ENCODE measurements around the gene CBY2. TPM values are rescaled to one million over a fixed set of nuclear protein-coding genes. Genes with fewer than 3 reads are reported as not detected.

CBY2 gene
- total RNA-seq, 2 experiments from 2014 or later = not detected

- intact Hi-C loops (cut with DNase I, micrococcal nuclease) = no loop called here
- H3K4me3 Mint-ChIP-seq = no peak overlapping the region
- no peaks in the 10 kb centered on the region for H3K36me3 ChIP-seq (ENCODE audit: insufficient read depth, low read length)
- ATAC-seq (ENCODE audit: poor library complexity) (no peak), DNase-seq (no peak)
- no peaks in the 10 kb centered on the region for H3K9me3 Mint-ChIP-seq
- POLR2A ChIA-PET = no interaction called here
- H3K27me3 ChIP-seq (ENCODE audit: control insufficient read depth in 1 of 2, insufficient read depth in 2 of 2, low read length in 2 of 2) = no peaks in the 10 kb centered on the region
- no peak for TF ChIP-seq CTCF (IDR thresholded peaks at IDR 0.05)
- H3K4me1 ChIP-seq (ENCODE audit: insufficient read depth, low read length) = no peaks in the 10 kb centered on the region
- CTCF ChIA-PET = no interaction called here
- no peaks in the 10 kb centered on the region for H3K36me3 Mint-ChIP-seq (ENCODE audit: low read depth)
- no peaks in the 10 kb centered on the region for H3K9me3 ChIP-seq (ENCODE audit: control insufficient read depth in 1 of 2, insufficient read depth in 1 of 2, low read length in 2 of 2)
- no peaks in the 10 kb centered on the region for H3K27me3 Mint-ChIP-seq
- H3K27ac ChIP-seq (ENCODE audit: low read depth in 1 of 2, low read length in 2 of 2) = no peak overlapping the region
- no peak overlapping the region for H3K27ac Mint-ChIP-seq
- no peaks in the 10 kb centered on the region for H3K4me1 Mint-ChIP-seq (ENCODE audit: low read depth)
- H3K4me3 ChIP-seq (ENCODE audit: low read length) = no peak overlapping the region
Measured at GRCh38 chr13:45742985-45743384, 40.9 kb downstream of the CBY2 start.

- Histone ChIP-seq H3K27me3 (ENCODE audit: control insufficient read depth in 1 of 2, insufficient read depth in 2 of 2, low read length in 2 of 2) (no peaks in the 10 kb centered on the region), H3K4me1 (ENCODE audit: insufficient read depth, low read length) (no peaks in the 10 kb centered on the region), H3K36me3 (ENCODE audit: insufficient read depth, low read length) (no peaks in the 10 kb centered on the region), H3K27ac (ENCODE audit: low read depth in 1 of 2, low read length in 2 of 2) (no peak overlapping the region), H3K4me3 (ENCODE audit: low read length) (no peak overlapping the region), H3K9me3 (ENCODE audit: control insufficient read depth in 1 of 2, insufficient read depth in 1 of 2, low read length in 2 of 2) (no peaks in the 10 kb centered on the region)
- no peaks in the 10 kb centered on the region for H3K9me3 Mint-ChIP-seq
- no peaks in the 10 kb centered on the region for H3K36me3 Mint-ChIP-seq (ENCODE audit: low read depth)
- ChIA-PET CTCF (no interaction called here), POLR2A (no interaction called here)
- H3K27ac Mint-ChIP-seq = no peak overlapping the region
- DNase-seq (no peak), ATAC-seq (ENCODE audit: poor library complexity) (no peak)
- no peaks in the 10 kb centered on the region for H3K27me3 Mint-ChIP-seq
- intact Hi-C loops (cut with DNase I, micrococcal nuclease) = no loop called here
- no peak overlapping the region for H3K4me3 Mint-ChIP-seq
- no peaks in the 10 kb centered on the region for H3K4me1 Mint-ChIP-seq (ENCODE audit: low read depth)
- TF ChIP-seq CTCF (IDR thresholded peaks at IDR 0.05) = no peak
Measured at GRCh38 chr13:45744979-45745378, 42.9 kb downstream of the CBY2 start.

- no peak overlapping the region for H3K4me3 ChIP-seq (ENCODE audit: low read length)
- H3K27ac Mint-ChIP-seq = no peak overlapping the region
- no peaks in the 10 kb centered on the region for H3K4me1 ChIP-seq (ENCODE audit: insufficient read depth, low read length)
- no peak overlapping the region for H3K4me3 Mint-ChIP-seq
- POLR2A ChIA-PET = no interaction called here
- CTCF ChIA-PET = no interaction called here
- no peaks in the 10 kb centered on the region for H3K36me3 Mint-ChIP-seq (ENCODE audit: low read depth)
- DNase-seq = no peak
- H3K27me3 Mint-ChIP-seq = no peaks in the 10 kb centered on the region
- no peaks in the 10 kb centered on the region for H3K4me1 Mint-ChIP-seq (ENCODE audit: low read depth)
- H3K27me3 ChIP-seq (ENCODE audit: control insufficient read depth in 1 of 2, insufficient read depth in 2 of 2, low read length in 2 of 2) = no peaks in the 10 kb centered on the region
- intact Hi-C loops (cut with DNase I, micrococcal nuclease) = no loop called here
- no peaks in the 10 kb centered on the region for H3K9me3 Mint-ChIP-seq
- ATAC-seq (ENCODE audit: poor library complexity) = no peak
- no peak for TF ChIP-seq CTCF (IDR thresholded peaks at IDR 0.05)
- no peaks in the 10 kb centered on the region for H3K9me3 ChIP-seq (ENCODE audit: control insufficient read depth in 1 of 2, insufficient read depth in 1 of 2, low read length in 2 of 2)
- H3K27ac ChIP-seq (ENCODE audit: low read depth in 1 of 2, low read length in 2 of 2) = no peak overlapping the region
- H3K36me3 ChIP-seq (ENCODE audit: insufficient read depth, low read length) = no peaks in the 10 kb centered on the region
Measured at GRCh38 chr13:45747071-45747470, 45.0 kb downstream of the CBY2 start.
